SW 1271 (cell line): ENCODE measurements around the gene CDH4.

ENCODE experiments used
- DNase-seq, 2 experiments: peaks; one replicate each; lab custom pipeline; 2025; lab: John Stamatoyannopoulos, UW

The CDH4 gene

DNA sequence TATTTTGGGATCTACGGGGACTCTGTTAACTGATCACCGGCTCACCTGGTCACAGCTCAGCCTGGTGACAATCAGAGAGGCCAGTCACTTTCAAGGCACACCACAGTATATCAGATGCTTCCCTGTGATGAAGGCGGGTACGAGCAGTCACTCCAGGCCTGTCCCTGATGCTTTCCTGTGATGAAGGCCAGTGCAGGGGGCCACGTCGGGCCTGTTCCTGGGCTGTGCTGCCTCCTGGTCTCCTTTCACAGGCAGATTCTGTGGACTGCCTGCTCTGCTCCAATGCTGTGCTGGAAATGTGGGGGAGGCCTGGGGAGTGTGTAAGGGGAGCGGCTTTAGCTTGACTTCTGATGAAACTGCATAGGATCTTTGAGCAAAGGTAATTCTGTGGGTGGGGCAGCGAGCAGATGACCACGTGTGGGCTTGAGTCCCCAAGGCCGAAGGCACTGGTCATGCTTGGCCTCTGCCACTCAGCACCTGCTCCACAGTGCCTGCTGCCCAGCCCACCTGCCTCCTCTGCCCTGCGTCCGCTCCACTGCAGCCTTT lies 441.1 kb downstream of the CDH4 start:
- no peak for DNase-seq

DNA sequence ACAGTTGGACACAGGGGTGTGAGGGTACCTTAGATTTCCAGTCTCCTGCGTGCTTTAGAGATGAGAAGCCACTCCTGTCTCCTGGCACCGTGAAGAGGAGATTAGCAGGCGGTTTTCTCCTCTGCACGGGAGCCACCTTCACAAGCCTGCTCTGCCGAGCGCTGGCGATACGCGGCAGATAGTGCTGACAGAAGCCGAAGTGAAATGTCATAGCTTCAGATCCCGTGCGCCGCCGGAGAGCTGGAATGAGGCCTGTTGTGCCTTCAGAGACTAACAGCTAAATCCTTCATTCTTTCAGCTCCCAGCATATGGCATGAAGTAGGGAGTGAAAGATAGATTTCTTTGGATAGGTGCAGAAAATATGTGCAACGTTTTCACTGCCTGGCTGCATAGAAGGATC lies 442.6 kb downstream of the CDH4 start:
- DNase-seq = no peak

DNA sequence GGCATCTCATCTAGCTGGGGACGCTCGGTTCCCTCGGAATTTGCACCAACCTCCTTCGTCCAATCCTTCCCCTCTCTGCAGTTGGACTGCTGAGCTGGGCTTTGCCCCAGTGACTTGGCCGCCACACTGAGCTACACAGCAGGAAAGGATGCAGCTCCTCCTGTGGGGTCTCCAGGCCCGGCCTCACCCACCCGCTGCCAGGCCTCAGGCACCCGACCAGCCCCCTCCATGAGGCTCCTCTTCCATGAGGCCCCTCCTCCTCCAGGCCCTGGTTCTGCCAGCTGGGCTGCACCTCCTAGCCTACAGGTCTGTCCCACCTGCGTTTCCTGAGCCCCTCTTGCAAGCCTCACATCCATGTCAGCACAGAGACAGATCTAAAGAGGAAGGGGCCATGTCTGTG lies 443.7 kb downstream of the CDH4 start:
- no peak for DNase-seq

DNA sequence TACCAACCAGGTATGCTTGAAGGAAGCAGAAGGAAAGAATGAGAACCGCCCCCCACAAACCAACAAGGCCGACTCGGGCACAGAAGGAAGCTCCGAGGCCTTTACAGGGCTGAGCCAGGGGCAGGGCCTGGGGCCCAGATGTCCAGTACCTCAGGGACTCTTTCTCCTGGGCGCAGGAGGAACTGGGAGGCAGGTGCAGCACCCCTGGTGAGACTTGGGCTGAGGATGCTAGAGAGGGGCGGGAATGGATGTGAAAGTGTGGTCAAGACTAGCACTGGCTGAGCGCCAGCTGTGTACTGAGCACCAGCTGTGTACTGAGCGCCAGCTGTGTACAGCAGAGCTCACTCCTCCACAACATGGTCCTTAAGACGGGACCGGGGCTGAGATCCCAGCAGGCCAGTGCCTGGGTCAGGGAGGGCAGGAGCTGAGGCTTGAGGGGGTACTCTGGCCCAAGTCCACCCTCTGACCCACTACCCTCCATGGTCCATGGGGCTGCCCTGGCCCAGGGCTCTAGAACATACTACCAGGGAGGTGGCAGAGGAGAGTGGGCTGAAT lies 444.2 kb downstream of the CDH4 start:
- DNase-seq = no peak

DNA sequence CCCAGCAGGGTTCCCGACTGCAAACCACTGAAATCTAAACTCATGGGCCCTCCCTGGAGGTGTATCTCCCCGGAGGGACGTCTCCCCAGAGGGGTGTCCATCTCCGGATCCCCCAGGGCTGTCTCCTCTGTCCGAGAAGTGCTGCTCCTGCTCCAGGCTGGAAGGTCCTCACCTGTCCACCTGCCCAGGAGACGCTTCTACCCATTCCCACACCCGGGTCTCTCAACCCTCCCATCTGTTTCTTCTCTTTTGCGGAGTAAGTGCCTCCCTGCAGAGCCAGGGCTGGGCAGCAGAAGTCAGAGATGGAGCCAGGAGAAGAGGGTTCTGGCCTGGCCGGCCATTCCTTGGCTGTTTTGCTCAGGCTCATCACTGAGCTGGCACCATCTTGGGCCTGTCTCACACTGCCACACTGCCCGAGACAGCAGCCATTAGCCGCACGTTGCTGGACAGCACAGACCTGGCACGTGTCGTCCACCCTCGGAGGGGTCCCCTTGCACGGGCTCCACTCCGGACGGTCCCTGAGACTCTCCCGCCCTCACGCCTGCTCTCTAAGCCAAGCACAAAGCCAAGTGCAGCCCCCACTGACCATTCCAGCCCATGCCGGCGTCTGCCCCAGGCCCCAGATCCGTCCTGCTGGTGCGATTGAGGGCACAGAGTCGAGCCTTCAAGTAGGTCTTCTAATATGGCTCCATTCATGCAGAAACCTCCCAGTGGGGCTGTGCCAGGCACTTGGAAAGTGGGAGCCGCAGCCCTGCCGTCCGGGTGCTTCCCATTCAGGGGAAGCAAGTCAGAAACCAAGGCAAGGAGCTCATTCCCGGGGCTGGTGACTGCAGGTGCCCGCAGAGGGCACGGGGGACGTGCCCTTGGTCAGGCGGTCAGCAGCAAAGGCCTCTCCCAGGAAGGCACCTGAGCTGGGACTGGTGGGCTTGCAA lies 445.9 kb downstream of the CDH4 start:
- DNase-seq = no peak

DNA sequence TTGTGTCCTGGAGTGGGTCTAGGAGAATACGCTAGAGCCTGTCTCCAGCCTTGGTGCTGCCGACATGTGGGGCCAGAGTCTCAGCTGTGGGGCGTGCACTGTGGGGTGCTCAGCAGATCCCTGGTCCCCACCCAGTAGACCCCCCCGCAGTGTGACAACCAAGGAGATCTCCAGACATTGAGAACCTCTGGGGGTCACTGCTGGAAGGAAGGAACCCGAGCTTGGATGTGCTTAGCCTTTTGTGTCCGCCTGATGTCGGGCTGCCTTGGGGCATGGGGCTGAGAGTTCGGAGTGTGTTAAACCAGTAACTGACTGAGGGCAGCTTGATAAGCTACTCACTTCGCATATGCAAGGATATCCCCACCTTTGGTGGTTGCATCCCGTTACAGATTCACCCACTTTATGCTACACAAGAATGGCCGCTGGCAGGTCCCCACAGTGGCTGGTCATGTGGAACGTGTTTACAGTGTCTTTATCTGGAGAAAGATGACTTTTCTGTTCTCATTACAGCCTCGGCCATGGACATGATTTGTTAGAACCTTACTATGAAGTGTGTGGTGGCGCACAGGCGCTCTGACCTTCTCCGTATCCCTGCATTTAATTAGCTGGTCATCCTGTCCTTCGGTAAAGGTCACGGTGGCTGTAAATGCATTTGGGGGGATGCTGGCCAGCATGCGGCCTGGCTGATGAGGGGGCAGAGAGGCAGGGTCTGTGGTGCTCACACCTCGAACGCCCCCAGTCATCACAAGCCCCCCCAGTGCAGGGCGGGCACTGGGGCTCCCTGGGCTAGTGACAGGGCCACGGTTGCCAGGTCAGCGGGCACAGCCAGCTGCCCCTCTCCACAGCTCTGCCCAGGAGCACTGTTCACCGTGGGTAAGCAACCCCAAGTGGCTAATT lies 446.8 kb downstream of the CDH4 start:
- no peak for DNase-seq

DNA sequence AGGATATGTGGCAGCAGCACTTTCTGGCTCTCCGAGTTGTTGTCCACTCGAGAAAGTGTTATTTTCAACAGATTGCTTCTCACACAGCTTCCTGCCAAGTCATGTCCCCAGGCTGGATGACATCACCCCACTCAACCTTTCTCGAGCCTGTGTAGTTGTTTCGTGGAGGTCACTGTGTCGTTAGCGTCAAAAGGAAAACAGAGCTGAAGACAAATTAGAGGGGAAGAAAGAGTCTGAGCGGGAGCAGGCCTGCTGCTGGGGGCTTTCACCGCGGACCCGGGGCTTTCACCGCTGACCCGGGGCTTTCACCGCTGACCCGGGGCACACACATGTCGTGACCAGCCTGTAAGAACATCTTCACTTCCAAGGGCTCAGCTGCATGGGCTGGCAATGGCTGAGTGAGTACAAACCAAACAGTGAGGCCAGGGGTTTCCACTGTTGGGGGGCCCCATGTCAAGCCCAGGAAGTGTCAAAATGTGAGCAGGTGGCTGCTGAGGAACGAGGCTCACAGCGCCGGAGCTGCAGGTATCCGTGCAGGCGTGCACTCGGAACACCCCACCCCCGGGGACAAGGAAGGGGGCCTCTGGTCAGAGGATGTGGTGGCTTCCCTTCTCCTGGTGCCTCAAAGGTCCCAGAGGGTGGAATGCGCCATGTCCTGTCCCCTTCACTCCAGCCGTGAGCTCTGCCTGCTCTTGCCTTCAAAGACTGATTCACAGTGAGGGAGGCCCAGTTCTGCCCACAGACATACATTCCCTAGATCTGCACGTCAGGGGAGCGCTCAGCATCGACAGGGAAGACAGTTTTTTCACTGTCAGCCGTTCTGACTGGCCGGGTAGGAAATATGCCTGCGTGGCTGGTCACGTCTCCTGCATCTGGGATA lies 447.7 kb downstream of the CDH4 start:
- no peak for DNase-seq

DNA sequence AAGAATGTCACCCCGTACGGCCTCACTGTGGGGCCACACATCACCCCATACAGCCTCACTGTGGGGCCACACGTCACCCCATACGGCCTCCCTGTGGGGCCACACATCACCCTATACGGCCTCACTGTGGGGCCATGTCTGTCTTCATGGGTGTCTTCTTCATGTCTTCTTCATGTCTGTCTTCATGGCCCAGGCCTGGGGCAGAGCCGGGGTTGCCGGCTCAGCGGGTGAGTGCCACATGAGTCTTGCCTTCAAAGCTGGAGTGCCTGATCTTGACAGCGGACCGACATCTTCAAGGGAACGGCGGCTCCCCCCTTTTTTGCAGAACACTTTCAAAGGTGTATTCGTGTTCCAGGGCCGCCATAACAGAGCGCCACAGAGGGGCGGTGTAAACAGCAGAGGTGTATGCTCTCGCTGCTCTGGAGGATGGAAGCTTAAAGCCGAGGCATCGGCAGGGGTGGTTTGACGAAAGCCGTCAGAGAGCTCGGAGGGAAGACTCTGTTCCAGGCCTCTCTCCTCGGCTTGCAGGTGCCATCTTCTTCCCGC lies 448.6 kb downstream of the CDH4 start:
- no peak for DNase-seq

DNA sequence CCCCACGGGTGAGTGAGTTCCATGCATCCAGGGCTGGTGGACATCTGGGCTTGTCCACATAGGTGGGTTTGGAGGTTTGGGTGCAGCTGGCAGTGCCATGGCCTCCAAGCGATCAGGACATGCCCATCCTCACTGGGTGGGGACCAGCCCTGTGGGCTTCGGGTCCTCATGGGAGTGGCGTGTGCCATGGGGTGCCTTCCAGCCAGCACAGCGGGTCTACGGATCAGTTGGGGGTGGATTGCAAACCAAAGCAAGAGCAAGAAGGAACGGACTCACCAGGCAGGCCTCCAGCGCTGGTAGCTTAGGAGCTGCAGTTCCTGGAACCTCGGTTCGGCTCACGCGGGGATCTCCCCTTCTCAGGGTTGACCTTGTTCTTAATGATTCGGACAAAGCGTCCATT lies 449.3 kb downstream of the CDH4 start:
- no peak for DNase-seq

DNA sequence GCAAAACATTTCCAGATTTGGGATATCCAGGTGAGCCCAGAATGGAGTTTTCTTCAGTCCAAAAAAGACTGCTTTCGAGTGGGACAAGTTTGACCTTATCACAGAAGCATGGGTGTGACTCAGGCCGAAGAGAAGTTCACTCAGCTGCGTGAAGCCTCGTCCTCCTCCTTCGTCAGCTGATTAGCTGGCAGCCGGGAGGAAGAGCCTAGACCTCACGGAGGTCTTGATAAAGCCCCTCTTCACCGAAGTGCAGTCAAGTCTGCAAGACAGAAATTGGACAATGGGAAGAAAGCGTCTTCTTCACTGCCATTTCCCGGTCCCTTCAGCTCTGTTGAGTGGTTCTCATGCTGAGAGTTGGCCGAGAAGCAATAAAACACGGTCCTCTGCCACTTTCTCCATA lies 449.7 kb downstream of the CDH4 start:
- DNase-seq = no peak

DNA sequence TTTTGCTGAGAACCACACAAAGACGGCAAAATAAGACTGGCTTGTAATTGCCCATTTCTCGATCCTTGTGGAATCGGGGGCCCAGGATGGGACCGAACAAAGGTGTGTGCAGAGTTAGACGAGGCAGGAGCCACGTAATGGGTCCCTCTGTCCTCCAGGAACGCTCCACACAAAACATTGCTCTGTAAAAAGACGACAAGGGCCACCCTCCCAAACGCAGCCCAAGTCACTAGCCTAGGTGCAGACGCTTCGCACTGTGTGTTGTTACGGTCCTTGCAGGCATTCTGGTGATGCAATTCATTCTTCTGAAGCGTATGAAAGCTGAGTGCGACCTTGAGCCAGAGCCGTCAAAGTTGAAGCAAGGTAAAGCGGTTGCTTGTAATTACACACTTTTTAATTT lies 450.2 kb downstream of the CDH4 start:
- no peak for DNase-seq

DNA sequence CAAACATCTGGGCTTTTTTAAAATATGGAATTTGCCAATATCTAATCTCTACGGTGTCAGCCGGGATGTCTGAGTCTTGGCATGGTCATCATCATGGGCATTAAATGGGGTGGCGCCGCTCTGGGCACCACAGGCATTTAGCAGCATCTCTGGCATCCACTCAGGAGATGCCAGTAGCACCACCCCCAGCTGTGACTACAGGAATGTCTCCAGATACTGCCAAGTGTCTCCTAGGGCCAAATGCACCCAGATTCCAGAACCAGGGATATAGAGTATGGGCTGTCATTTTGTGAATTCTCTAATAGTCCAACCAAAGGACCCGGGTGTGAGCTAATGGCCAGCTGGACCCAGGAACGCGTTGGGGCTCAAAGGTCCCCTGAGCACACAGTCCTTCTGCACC lies 452.6 kb downstream of the CDH4 start:
- DNase-seq = no peak

DNA sequence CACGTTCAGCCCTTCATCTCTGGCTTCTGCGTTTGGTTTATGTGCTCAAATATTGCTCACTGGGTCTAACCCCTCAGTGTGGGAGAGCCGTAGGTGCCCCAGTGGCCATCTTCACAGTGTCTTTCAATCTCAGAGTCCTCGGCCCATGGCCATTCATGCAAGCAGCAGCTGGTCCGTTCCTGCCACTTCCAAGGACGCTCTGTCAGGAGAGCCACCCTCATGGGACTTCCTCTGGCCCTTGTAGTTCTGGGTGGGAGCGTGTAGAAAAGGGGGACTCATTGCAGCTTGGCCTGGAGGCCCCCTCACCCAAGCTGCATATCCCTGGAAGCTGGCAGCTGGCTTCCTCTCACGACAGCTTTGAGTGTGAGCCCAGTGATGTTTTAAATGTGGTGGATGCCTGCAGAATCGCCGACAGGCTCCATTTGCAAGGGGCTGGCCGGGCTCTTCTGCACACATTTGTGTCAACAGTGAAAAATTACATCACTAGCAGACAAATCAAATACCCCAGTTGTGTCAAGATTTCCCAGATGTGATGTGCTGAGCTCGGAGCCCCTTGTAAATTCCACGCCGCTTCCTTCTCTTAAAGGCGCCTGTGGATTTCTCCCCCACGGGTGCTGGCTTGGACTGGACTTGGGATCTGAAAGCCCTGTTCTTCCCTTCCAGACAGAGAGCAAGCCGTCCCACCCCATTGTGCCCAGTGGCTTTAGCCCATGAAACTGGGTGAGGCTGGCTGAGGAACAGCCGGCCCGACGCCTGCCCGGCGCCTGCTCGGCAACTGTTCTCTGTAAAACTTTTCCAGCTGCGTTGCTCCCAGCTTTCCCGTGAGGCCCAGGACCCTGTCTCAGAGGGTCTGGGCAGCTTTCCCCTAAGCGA lies 453.6 kb downstream of the CDH4 start:
- DNase-seq = no peak

DNA sequence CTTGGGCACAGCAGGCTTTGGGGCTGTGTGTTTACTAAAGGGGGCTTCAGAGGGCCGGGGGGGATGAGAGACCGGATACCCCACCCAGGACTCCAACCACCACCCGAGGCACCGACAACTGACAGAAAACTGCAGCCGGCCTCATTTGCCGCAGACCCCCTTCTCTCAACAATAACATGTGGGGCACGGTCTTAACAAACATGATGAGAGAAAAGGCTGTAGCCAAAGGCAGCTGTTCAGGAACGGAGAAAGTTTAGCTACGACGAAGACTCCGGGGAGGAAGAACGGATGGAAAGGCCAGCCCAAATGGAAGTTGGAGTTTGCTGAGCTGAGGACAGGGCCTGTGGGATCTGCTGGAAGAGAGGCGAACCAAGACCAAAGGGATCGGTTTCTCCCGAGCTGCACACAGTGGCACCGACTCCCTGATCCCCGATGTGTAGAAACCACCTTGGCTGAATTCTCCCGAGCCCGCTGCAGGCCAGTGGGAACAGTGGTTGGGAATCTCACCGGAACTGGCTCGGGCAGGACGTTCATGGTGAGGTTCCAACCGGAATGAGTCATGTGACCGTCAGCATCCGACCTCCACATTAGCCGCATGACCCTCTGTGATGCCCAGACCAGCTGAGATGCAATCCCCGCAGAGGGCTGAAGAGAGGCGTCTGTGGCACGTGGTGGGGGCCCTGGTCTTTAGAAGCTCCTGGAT lies 454.3 kb downstream of the CDH4 start:
- no peak for DNase-seq

DNA sequence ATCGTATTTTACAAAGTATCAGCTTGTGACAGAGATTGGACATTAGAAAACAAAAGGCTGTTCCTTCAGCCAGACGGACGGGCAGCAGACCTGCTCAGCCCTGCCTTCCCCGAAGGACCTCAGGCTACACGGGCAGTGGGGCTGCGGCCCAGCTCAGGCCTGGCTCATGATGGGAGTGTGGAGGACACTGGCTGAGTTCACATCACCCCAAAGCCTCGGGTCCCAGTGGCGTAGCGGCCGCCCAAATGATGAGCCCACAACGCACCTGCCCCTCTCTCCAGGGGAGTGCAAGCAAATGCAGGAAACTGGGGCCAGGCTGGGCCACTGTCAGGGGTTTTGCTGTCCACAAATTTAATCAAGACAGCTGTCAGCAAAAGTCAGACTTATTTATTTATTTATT lies 456.8 kb downstream of the CDH4 start:
- DNase-seq = no peak

DNA sequence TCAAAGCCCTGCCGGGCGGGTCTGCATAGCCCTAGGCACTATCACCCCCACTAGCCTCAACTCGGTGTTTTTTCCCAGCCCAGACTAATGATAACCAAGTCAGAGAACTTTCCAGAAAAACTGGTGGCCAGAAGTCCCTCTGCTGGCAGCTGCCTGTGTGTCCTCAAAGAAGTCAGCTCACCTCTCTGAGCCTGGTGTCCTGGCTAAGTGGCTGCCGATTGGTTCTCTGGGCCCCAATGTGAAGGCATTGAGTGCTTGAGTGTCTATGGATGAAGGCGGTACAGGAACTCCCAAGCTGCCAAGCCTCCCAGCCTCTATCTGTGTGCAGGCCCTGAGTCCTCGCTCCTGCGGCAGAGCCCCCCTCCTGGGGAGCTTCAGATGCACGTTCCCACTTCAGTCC lies 458.0 kb downstream of the CDH4 start:
- no peak for DNase-seq

DNA sequence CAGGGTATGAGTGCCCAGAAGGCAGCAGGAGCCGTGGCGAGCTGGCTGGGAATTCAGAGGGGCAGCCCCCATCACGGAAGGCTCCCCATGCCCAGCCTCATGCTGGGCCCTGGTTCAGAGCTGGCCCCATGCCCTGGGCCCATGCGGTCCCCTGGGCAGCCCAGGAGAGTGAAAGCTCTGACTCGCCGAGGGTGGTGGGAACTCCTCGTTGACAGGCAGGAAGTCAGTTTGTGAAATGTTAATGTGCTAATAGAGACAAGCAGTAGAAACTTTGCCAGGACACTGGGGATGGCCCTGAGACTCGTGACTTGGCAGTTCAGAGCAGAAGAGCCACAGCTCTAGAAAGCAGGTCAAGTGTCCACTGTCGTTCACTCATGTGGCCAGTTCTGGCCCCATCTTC lies 460.6 kb downstream of the CDH4 start:
- DNase-seq = no peak

DNA sequence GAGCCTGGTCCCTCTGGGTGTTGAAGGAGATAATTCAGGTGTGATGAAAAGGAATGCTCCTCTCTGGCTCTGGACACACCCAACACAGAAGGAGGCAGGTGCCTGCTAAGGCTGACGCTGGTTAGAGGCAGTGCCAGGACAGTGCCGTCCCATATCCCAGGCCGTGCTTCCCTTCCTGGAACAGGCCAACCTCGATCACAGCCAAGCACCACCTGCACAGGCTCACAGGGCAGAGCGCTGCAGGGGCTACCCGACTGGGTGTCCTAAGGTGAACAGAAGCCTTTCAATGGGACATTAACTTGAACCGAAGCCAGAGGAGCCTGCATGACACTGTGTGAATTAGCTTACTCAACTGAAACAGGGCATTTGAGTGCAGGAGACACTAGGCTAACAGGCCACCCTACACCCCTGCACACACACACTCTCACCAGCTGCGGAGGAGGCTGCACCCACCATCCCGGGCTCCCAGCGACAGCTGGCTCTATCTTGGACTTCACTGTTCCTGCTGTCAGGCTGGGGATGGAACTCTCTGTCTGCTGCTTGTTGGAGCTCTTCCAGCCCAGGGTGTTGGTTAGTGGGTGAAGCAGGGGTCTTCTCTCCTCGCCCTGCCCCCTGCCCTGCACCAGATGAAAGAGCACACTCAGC lies 466.4 kb downstream of the CDH4 start:
- DNase-seq = no peak
